HT1080 (cell line): Measurements from ENCODE around the gene OTUD6A. TPM values are rescaled to one million over a fixed set of nuclear protein-coding genes. Genes with fewer than 3 reads are reported as not detected.
A peak's percentile ranks its signal among the peaks of the same experiment; 100 is the strongest.

Source experiments
- DNase-seq: peaks from one replicate; pipeline ENCODE4 v3.0.0-alpha.2; 2015; ENCODE audit warnings: low read depth
- polyA plus RNA-seq, 2 experiments: library from polyadenylated mRNA; depleted of rRNA; stranded (reverse); fragments of >200 nt; gene quantifications; 2 replicates each; pipeline ENCODE4 v1.2.3, GENCODE V29; 2015
- total RNA-seq: library from RNA; depleted of rRNA; stranded (reverse); fragments of >200 nt; shearing (Covaris generic); gene quantifications from 2 replicates; pipeline ENCODE4 v1.2.3, GENCODE V29; 2014; rRNA removed

Gene OTUD6A, protein sequence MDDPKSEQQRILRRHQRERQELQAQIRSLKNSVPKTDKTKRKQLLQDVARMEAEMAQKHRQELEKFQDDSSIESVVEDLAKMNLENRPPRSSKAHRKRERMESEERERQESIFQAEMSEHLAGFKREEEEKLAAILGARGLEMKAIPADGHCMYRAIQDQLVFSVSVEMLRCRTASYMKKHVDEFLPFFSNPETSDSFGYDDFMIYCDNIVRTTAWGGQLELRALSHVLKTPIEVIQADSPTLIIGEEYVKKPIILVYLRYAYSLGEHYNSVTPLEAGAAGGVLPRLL
- not detected in 2 replicates for total RNA-seq
- polyA plus RNA-seq (2015; cell fraction: cytosol; rRNA removed): not detected in 2 replicates
- polyA plus RNA-seq (2015; cell fraction: nucleus; rRNA removed): not detected in 2 replicates

DNA sequence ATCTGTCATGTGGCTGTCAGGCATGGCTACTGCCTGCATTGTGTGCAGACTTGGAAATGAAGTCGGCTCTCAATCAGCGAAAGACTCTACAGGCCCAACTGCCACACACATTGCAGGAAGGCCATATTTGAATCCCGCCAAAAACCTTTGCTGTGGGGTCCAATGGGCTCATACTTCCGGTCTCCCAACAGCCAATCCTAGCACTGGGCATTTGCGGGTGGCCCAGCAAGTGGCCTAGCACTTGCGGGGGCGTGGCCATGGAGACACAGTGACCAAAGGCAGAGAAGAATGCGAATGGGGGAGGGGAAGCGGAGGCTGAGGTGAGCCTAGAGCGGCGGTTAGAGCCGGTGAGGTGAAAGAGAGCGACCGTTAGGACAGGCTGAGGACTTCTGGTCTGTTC, at the start of gene OTUD6A:
Gene OTUD6A, plus strand, starts transcription at position 382 of the 400 bp plus-strand sequence. CDS start 68 bp downstream, outside the sequence.
- DNase-seq: no peak

DNA sequence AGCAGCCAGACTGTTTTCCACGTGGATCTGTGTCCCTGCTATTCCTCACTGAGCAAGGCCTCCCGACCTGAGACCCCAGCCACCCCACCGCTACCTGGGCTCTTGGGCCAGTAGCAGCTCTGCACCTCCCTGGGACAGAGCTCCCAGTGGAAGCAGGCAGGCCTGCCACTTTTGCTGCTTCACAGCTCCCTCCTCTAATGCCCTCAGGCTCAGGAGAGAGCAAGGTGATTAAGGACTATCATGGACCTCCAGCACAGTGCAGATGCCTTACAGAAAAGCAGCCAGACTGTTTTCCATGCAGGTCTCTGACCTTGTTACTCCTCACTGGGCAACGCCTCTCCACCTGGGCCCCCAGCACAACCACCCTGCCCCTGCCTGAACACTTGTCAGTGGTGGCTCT, 49.5 kb upstream of the OTUD6A start:
- no peak for DNase-seq

DNA sequence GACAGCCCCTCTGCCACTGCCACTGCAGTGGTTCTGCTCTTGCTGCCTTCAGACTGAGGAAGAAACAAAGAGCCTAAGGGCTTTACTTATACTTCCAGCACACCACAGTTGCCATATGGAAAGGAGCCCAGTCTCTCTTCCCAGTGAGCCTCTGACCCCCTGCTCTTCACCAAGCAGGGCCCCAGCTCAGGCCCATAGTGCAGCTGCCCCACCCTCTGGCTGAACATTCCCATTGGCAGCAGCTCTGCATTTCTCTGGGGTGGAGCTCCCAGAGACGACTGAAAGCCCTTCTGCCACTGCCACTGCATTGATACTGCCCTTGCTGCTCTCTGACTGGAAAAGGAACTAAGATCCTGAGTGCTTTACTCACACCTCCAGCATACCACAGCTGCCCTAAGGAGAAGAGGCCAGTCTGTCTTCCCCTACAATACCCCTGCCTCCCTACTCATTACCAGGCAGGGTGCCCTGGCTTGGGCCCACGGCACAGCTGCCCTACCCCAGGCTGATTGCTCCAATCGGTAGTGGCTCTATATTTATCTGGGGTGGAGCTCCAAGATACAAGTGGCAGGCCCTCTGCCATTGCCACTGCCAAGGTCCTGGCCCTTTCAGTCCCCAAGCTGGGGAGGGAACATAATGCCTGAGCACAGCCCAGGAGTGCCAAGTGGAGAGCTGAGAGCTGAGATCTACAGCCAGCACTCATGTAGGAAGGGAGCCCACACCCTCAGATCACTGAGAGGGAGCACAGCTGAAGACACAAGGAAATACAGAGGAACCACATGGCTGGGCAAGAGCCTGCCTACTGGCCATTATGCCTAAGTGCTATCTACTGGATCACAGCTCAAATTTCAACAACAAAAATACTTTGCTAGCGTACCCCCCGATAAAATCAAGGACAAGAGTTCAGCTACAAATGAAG, 48.5 kb upstream of the OTUD6A start:
- DNase-seq: no peak

DNA sequence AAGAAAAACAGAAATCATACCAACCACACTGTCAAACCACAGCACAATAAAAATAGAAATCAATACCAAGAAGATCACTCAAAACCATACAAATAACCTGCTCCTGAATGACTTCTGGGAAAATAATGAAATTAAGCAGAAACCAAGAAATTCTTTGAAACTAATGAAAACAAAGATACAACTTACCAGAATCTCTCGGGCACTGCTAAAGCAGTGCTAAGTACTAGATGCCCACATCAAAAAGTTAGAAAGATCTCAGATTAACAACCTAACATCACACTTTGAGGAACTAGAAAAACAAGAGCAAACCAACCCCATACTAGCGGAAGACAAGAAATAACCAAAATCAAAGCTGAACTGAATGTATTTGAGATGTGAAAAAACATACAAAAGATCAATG, 45.7 kb upstream of the OTUD6A start:
- no peak for DNase-seq

DNA sequence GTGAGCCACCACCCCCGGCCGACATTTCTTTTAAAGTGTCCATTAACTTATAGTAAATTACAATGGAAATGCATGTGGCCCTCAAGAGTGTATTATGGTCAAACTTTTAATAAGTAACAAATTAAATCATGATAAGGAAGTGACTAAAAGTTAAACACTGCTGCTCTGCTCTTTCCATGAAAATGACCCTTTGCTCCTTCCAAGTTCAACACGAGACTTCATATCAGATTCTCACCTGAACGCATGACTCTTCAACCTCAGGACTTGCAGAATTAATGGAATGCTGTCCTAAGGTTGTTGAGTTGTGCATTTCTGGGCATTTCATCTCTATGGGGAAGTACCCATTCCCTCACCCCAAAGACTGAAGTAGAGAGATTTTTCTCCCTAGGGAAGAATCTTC, 39.6 kb upstream of the OTUD6A start:
- no peak for DNase-seq

DNA sequence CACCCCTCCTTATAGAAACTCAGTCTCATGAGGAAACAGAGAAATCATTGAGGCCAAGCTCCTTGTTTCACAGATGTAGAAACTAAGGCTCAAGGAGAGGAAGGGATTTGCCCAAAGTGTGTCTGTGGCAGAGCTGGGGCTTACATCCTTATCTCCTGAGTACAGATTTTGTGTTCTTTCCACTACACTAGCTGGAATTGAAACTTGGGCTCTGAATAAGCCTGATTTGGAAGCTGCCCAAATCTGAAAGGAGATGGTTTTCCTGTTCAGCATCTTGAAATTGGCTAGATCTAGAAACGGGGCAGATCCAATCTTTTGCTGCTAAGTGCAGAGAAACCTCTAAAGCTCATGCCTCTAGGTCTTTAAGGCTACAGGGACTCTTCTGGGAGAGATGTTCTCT, 36.8 kb upstream of the OTUD6A start:
- DNase-seq: peak; percentile 34

DNA sequence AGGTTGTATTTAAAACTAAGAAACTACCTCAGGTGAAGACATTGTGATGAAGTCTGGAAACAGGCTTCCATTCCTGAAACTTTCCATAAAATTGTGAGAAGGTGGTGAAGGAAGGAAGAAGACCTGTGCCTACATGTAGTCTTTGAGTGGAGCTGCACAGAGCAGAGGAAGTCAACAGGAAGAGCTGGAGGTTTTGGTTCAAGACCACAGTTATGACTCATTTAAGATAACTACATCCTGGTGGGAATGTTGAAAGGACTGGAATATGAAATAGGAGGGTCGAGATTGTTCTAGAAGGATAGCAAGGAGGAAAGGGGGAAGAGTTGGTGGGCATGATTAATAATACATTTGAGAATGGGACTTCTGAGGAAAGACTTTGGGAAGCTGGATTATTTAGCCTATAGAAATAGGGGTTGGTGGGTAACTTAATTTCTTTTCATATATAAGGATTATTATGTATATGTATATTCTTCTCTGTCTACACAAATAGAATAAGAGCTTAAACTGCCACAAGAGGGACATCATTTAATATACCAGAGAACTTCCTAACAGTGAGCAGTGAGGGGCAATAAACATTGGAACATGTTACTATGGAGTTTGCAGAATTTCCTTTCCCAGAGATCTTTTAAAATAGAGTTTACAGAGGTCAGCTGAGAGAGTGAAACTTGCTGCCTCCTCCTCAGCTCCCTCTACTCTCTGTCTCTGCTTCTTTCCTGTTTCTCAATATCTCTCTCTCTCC, 36.0 kb upstream of the OTUD6A start:
- peak; percentile 77 for DNase-seq

DNA sequence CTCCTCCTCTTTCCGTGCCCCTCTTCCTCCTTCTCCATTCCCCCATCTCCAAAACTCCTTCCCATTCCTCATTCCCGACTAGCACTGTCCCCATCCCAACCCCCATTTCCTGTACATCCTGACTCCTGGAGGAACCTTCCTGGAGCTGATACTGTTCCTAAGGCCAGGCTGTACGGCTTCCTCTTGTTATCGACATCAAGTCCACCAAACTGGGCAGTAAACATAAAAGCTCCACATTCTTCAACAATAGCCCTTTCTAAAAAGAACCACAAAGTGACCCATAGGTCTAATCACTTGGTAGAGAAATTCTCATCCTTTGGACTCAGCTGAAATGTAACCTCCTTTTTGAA, 35.4 kb upstream of the OTUD6A start:
- peak; percentile 21 for DNase-seq

DNA sequence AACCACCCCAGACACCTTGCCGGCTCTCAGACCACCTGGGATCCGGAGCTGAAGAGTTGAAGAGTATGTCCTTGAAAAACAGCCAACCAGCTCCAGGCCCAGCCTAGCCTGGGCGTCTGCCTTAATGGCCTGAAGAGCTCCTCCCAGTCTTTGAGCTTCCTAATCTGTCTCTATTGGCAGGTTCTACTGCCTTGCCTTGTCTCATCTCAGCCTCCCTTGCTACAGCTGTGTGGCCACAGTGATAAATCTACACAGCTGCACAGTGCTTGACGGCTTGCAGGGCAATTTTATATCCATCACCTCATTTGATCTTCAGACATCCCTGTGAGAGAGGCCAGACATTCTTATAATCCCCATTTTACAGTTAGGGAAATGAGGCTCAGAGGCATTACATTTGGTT, 32.4 kb upstream of the OTUD6A start:
- no peak for DNase-seq

DNA sequence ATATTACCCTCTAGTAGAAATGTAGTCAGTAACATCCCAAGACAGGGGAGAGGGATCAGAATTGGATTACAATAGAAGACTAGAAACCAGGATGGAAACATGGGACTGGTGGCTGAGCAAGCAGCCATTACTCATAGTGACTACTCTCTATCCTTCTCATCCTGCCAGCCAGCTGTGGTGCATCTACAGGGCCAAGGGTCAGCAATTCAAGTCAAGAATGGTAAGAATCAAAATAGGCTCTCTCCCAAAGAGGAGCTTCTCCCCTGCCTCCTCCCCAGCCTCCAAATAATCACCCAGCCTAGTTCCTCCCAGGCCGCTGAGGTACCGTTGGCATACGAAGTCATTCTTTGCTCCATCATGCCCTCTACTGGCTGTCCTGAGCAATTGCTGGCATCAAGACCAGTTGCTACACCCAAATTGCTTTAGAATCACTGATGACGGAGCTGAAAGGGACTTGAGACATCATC, 31.9 kb upstream of the OTUD6A start:
- peak; percentile 73 for DNase-seq

DNA sequence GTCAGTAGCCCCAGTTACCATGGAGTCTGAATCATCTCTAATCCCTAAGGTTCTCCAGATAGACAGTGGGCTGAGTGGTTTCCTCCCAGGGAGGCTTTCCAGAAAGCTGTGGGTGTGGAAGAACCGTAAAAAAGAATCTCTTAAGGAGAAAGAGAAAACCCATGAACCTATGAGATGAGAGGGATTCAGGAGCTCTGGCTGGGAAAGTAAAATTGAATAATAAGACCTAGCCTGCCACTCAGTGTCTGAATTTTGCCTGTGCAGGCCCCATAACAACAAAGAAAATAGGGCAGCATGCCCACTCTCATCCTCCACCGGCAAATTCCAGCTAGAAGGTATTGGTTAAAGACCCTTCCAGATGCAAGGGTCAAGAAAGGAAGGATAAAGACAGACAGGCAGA, 29.5 kb upstream of the OTUD6A start:
- peak; percentile 5 for DNase-seq

DNA sequence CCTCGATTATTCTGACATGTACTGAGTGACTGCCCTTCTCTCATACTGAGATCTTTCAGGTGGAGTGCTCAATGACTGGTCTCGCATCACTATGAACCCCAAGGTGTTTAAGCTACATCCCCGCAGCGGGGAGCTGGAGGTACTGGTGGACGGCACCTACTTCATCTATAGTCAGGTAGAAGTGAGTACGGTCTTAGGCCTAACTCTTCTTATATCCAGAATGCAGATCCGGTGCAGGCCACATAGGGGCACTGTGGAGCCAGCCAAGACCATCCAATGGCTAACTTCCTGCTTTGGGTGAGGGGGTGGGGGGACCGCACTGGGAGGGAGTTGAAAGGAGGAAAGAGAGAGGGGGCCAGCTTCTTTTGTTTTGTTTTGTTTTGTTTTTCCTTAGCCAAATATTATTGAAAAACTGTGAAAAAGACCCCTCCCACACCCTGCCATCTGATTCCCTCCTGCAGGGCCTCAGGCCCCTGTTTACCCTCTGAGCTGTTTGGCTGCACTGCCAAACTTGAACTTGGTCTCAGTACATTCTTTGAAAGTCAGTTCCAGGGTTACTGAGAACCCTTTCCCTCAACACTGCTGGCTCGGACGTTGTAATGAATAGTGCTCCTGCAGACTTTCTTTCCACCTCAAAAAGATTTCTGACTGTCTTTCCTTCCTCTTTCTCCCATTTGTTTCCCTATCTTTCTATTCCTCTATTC, 28.8 kb upstream of the OTUD6A start:
- DNase-seq: peak; percentile 26

DNA sequence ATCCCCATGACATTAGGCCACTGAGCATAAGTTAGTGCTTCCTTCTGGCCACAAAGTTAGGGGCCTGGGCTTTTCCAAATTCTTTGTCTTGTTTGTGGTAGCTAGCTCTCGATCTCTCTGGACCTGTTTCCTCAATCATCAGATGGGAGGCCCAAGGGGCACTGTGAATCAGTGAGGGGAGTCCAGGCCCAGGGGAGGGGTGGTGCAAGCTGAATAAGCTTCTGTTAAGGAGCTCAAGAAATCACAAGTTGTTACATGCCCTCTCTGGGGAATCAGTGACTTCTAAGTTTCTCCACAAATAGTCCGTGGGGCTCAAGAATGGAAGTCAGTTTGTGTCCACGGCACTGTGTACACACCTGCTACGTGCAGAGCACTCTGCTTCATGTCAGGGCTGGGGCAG, 27.6 kb upstream of the OTUD6A start:
- no peak for DNase-seq

DNA sequence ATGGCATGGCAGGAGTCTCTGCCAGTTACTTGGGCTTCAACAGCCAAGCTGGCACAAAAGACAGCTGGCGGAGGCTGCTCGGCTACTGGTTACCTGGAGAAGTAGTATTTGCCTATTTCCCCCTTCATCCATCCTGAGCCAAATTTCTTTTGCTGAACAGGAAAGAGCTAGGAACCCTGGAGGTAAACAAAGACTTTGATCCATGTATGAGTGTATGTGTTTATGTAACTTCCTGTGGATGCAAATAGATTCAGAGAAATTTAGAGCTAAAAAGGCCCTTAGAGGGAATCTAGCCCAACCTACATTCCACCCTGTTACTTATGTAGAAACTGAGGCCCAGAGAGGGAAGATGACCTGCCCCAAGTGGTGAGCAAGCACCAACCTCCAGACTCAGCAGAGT, 23.7 kb upstream of the OTUD6A start:
- DNase-seq: no peak

DNA sequence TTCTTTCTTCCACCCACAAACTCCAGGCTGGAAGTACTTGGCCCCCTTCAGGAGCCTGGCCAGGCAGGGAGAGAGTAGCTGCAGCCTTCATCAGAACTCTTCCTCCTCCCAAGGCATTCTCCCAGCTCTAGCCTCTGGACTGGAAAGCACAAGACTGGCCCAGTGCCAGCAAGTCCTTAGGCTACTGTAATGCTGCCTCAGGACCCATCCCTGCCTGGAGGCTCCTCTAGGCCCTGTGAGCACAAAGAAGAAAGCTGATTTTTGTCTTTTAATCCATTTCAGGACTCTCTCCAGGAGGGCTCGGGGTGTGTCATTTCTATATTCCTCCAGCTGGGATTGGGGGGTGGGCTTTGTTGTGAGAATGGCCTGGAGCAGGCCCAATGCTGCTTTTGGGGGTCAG, 23.3 kb upstream of the OTUD6A start:
- no peak for DNase-seq

DNA sequence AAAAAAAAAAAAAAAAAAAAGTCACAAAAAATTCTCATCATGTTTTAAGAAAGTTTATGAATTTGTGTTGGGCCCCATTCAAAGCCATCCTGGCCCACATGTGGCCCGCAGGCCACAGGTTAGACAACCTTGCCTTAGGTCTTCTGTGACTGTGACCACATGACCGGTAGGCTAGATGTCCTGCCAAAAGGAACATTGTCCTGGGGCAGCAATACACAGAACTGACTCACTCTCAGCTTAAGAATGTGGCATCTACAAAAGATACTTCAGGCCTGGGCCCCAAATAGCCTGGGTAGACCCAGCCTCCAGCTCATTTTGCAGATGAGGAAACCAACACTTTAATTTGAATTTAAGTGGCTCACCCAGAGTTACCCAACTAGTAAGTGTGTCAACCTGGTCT, 22.5 kb upstream of the OTUD6A start:
- DNase-seq: no peak

DNA sequence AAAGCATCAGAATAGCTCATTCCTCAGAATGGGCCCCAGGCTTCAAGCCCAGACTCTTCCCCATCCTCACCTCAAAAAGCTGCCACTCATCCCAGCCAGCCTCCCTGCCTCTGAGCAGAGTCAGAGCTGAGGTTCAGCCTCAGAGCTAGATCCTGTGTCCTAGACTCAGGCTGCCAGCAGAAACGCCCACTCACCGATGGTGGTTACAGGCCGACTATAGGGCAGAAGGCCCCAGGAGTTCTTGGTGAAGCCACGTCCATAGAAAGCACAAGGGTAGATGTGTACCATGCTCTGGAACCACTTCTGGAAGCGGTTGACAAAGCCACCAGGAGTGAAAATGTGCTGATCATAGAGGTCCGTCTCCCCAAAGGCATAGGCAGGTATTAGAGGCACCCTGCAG, 20.3 kb upstream of the OTUD6A start:
- DNase-seq: no peak

DNA sequence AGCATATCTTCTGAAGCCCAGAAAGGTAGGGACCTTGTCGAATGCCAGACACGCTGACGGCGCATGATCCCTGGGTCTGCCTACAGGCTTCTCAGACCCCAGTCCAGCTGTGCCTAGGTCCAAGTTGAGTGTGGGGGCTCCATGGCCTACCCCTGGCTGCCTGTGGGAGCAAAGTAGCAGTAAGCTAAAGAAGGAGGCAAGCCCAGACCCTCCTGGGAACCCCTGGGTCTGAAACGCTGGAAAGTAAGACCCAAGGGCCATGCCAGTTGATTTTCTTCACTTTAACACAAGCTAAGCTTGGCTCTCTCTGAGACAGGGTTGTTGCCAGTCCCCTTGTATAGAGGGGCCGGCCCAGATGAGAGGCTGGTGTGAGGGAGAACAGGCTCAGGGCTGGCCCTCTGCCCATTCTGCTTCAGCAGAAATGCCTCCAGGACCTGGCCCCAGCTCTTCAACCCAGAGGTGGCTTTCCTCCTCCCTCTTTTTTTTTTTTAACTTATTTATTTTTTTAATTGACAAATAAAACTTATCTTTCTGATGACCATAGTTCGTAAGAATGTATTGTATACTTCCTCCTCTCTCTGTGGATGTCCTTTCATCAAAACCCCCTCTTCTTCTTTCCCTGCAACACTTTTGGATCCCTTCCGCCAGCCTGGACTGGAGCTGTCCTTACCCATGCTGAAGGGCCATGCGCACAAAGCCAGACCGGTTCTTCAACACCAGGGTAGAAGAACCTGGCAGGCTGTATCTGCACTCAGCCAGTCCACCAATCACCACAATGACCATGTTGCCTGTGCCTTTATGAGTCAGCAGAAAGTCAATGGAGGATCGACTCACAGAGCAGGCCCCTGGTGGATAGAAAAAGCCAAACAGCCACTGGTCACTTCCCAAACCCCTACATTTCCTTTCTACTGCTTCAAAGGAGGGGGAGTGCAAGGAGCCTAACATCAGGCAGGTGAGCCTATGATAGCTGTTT, 19.6 kb upstream of the OTUD6A start:
- peak; percentile 43 for DNase-seq

DNA sequence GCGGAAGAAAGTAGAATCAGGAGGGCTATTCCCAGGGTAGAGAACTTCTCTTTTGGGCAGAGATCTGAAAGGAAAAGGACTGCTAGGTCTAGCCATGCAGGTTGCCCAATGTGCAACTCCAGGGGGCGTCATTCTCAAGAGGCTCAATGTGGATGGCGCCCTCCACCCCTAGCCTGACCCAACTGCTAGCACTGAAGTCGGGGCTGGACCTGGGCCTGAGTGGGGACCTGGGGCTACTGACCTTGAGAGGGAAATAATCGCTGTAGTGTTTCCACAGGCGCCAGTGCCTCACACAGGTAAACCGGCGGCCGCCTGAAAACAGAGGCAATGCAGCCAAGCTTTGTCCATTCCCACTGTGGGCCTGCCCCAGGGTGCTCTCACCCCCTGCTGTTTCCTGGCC, 18.6 kb upstream of the OTUD6A start:
- DNase-seq: no peak
